SK-N-MC (cell line): ENCODE data around the gene FES.

Experiments
- EZH2 ChIP-seq: fragments of 200-600 bp; sonication (generic); IDR thresholded peaks from one replicate; pipeline ENCODE4 v1.6.1; 2017; ENCODE audit warnings: antibody characterized with exemption
- FOXP2 ChIP-seq: optimal IDR thresholded peaks from 2 replicates; pipeline ENCODE3; 2011; ENCODE audit warnings: mild to moderate bottlenecking, moderate library complexity; ENCODE audit not compliant: insufficient read depth; ENCODE audit errors: extremely low read length, control extremely low read depth
- POLR2AphosphoS5 ChIP-seq: IDR thresholded peaks from 2 replicates; pipeline ENCODE4 v1.6.1; 2012; ENCODE audit warnings: mild to moderate bottlenecking, low read depth, low read length, borderline replicate concordance

DNA sequence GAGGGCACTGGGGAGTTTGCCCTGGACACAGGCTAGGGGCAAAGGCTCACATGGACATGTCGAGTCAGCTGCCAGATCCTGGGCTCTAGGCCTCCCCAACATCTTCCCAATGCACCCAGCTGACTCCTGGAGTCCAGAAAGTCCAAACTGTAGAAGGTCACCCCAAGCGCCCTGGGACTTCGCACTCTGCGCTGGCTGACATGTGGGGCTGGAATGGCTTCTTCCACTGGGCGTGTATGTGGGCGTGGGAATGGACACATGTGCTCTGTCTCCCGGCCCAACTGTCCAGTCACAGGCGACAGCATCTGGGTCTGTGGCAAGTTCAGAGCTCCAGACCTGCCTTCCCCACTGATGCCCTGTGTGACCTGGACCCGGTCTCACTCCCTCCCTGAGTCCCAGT is 29.2 kb upstream of the FES start:
- TF ChIP-seq EZH2, result no peak
- TF ChIP-seq POLR2AphosphoS5, result no peak
- no peak for TF ChIP-seq FOXP2
